Calu3 (cell line): Measurements from ENCODE around the gene AHI1. TPM values are rescaled to one million over a fixed set of nuclear protein-coding genes. Genes with fewer than 3 reads are reported as not detected.
"Not testable (repeated sequence)": the region's sequence is repeated elsewhere in the genome, so short reads cannot be mapped to it uniquely, and the experiment has no call there.

ENCODE experiments used
- BruUV-seq: library from RNA; stranded (reverse); fragments of 400-500 nt; replicated peaks from 2 replicates; lab custom pipeline; 2021; lab: Mats Ljungman, UMichigan
- CTCF ChIA-PET: fragments of 300-600 bp; sonication (Branson Sonifier 250); formaldehyde crosslinking; loops from one replicate; lab custom pipeline; 2022; ENCODE audit warnings: antibody characterized with exemption; lab: Charles Lee
- DNase-seq: peaks from one replicate; pipeline ENCODE4 v3.0.0; 2022
- H3K27ac Mint-ChIP-seq: one replicate; pipeline ENCODE4 v1.8.0; 2022; ENCODE audit warnings: mixed read lengths; ENCODE audit not compliant: unreplicated experiment
- H3K27me3 Mint-ChIP-seq: one replicate; pipeline ENCODE4 v1.8.0; 2022; ENCODE audit warnings: mixed read lengths; ENCODE audit not compliant: unreplicated experiment
- H3K36me3 Mint-ChIP-seq: one replicate; pipeline ENCODE4 v1.8.0; 2022; ENCODE audit warnings: mild to moderate bottlenecking, moderate library complexity, mixed read lengths; ENCODE audit not compliant: insufficient read depth, unreplicated experiment
- H3K4me1 Mint-ChIP-seq: one replicate; pipeline ENCODE4 v1.8.0; 2022; ENCODE audit warnings: mild to moderate bottlenecking, low read depth, mixed read lengths; ENCODE audit not compliant: unreplicated experiment
- H3K4me3 Mint-ChIP-seq: one replicate; pipeline ENCODE4 v1.8.0; 2022; ENCODE audit warnings: mild to moderate bottlenecking, low read depth, moderate library complexity, mixed read lengths; ENCODE audit not compliant: unreplicated experiment
- H3K9me3 Mint-ChIP-seq: one replicate; pipeline ENCODE4 v1.8.0; 2022; ENCODE audit warnings: low read depth, mixed read lengths; ENCODE audit not compliant: unreplicated experiment
- intact Hi-C: fragments of 100-400 bp; cut with micrococcal nuclease; formaldehyde crosslinking; loops from one replicate; pipeline ENCODE4 v1.10.0; 2022; ENCODE audit not compliant: unreplicated experiment
- total RNA-seq: library from RNA; stranded (reverse); gene quantifications from 2 replicates; pipeline ENCODE4 v1.2.3, GENCODE V29; 2022
- TF ChIP-seq, protein P1 (sequence below): fragments of 200-600 bp; IDR thresholded peaks from one replicate; pipeline ENCODE4 v1.8.0; 2022; ENCODE audit warnings: antibody characterized with exemption; ENCODE audit not compliant: unreplicated experiment

Gene AHI1
- total RNA-seq, 1 experiment from 2014 or later: 18.0 TPM

DNA sequence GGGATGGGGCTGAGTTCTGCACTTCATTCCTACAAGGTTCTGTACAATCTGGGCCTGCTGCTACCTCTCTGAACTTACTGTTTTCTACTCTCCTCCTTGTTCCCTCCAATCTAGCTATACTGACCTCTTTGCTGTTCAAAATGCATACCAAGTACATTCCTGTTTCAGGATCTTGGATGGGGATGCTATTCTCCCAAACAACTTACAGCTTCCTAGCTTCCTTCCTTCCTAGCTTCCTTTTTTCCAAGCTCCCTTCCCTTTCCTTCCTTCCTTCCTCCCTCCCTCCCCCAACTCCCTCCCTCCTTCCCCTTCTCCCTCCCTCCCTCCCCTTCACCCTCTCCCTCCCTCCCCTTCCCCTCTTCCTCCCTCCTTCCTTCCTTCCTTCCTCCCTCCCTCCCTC lies 117.9 kb downstream of the AHI1 start:
- BruUV-seq: no TSS peak
- TF ChIP-seq, protein P1, sequence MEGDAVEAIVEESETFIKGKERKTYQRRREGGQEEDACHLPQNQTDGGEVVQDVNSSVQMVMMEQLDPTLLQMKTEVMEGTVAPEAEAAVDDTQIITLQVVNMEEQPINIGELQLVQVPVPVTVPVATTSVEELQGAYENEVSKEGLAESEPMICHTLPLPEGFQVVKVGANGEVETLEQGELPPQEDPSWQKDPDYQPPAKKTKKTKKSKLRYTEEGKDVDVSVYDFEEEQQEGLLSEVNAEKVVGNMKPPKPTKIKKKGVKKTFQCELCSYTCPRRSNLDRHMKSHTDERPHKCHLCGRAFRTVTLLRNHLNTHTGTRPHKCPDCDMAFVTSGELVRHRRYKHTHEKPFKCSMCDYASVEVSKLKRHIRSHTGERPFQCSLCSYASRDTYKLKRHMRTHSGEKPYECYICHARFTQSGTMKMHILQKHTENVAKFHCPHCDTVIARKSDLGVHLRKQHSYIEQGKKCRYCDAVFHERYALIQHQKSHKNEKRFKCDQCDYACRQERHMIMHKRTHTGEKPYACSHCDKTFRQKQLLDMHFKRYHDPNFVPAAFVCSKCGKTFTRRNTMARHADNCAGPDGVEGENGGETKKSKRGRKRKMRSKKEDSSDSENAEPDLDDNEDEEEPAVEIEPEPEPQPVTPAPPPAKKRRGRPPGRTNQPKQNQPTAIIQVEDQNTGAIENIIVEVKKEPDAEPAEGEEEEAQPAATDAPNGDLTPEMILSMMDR: no peak
- Mint-ChIP-seq H3K4me3 (no peak overlapping the region), H3K27me3 (no peaks in the 10 kb centered on the region), H3K4me1 (no peaks in the 10 kb centered on the region), H3K27ac (no peak overlapping the region), H3K9me3 (no peaks in the 10 kb centered on the region), H3K36me3 (no peaks in the 10 kb centered on the region)
- CTCF ChIA-PET: no interaction called here
- intact Hi-C loops: no loop called here
- DNase-seq: no peak

DNA sequence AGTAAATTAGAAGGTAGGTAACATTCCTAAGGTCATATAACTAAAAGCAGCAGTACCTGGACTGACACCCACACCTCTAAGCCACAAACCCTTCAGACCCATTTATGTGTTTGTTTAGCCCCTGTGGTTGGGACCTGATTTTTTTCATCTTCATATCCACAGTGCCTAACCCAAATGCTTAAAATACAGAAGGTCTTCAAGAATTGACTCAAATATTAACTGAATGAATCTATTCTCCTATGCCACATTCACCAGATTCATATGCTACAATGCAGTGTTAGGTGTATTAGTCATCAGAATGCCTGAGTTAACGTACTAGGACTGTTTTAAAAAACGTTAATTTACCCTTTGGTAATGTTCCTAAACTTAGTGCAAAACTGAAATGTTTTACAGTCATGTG lies 124.8 kb downstream of the AHI1 start:
- DNase-seq: no peak
- CTCF ChIA-PET: no interaction called here
- Mint-ChIP-seq H3K4me3 (no peak overlapping the region), H3K36me3 (no peaks in the 10 kb centered on the region), H3K27me3 (no peaks in the 10 kb centered on the region), H3K4me1 (no peaks in the 10 kb centered on the region), H3K27ac (no peak overlapping the region), H3K9me3 (peaks cover 7% of the 10 kb centered on the region)
- no TSS peak for BruUV-seq
- intact Hi-C loops: no loop called here
- TF ChIP-seq, protein P1: no peak

DNA sequence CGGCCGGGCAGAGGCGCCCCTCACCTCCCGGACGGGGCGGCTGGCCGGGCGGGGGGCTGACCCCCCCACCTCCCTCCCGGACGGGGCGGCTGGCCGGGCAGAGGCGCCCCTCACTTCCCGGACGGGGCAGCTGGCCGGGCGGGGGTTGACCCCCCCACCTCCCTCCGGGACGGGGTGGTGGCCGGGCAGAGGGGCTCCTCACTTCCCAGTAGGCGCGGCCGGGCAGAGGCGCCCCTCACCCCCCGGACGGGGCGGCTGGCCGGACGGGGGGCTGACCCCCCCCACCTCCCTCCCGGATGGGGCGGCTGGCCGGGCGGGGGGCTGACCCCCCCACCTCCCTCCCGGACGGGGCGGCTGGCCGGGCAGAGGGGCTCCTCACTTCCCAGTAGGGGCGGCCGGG lies 133.9 kb downstream of the AHI1 start:
- intact Hi-C loops, CTCF ChIA-PET, H3K27me3 Mint-ChIP-seq, H3K4me3 Mint-ChIP-seq, BruUV-seq, H3K9me3 Mint-ChIP-seq, H3K36me3 Mint-ChIP-seq, DNase-seq, H3K4me1 Mint-ChIP-seq, H3K27ac Mint-ChIP-seq: not testable (repeated sequence)

DNA sequence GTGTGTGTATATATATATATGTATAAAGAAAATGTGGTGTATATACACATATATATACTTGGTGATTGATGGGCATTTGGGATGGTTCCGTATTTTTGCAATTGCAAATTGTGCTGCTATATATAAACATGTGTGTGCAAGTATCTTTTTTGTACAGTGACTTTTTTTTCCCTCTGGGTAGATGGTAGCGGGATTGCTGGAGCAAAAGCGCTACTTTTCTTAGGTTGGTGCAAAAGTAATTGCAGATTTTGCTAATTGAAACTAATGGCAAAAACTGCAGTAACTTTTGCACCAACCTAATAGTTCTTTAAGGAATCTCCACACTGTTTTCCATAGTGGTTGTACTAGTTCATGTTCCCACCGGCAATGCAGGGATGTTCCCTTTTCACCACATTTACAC lies 135.4 kb downstream of the AHI1 start:
- no TSS peak for BruUV-seq
- Mint-ChIP-seq H3K4me3 (no peak overlapping the region), H3K27me3 (no peaks in the 10 kb centered on the region), H3K27ac (no peak overlapping the region), H3K36me3 (no peaks in the 10 kb centered on the region), H3K9me3 (peaks cover 5% of the 10 kb centered on the region), H3K4me1 (no peaks in the 10 kb centered on the region)
- TF ChIP-seq, protein P1: no peak
- no peak for DNase-seq
- intact Hi-C loops: no loop called here
- CTCF ChIA-PET: no interaction called here

DNA sequence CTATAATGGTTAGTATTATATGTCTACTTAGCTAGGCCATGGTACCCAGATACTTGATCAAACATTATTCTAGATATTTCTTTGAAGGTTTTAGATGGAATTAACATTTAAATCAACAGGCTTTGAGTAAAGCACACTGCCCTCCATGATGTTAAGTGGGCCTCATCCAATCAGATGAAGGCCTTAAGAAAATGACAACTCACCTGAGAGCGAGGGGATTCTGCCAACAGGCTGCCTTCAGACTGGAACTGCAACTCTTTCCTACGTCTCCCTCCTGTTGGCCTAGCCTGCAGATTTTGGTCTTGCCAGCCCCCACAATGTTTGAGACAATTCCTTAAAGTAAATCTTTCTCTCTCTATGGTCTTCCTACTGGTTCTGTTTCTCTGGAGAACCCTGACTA lies 137.3 kb downstream of the AHI1 start:
- no TSS peak for BruUV-seq
- TF ChIP-seq, protein P1: no peak
- H3K4me3 Mint-ChIP-seq: no peak overlapping the region
- intact Hi-C loops: no loop called here
- no peaks in the 10 kb centered on the region for H3K4me1 Mint-ChIP-seq
- CTCF ChIA-PET: no interaction called here
- H3K9me3 Mint-ChIP-seq: peaks cover 1% of the 10 kb centered on the region
- no peaks in the 10 kb centered on the region for H3K36me3 Mint-ChIP-seq
- H3K27me3 Mint-ChIP-seq: no peaks in the 10 kb centered on the region
- no peak for DNase-seq
- H3K27ac Mint-ChIP-seq: no peak overlapping the region
